GM21526 (cell line): ENCODE results near the gene CDH26.

Experiments
- ATAC-seq: cut with Tn5 transposase; IDR thresholded peaks from one replicate; pipeline ENCODE4 v1.9.1; 2021; ENCODE audit warnings: moderate library complexity; ENCODE audit not compliant: unreplicated experiment, low FRiP score

Gene CDH26

DNA sequence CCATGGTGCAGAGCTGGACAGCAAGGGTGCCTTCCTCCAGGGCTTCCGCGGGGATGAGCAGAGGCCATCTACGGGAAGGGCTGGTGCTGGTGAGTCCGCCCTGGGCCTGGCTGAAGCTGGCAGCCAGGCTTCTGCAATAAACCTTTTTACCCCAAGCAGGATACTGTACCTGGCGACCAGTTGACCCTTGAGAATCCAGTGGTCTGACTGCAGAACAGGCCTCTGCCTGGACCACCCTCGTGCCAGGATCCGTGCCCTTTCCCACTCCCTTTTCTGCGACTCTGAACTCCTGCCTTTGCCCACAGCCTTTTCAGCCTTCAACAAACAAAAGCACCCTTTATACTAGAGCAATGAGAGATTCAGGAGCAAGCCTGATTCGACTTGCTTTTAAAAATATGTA is 18.9 kb downstream of the CDH26 start:
- ATAC-seq, result no peak

DNA sequence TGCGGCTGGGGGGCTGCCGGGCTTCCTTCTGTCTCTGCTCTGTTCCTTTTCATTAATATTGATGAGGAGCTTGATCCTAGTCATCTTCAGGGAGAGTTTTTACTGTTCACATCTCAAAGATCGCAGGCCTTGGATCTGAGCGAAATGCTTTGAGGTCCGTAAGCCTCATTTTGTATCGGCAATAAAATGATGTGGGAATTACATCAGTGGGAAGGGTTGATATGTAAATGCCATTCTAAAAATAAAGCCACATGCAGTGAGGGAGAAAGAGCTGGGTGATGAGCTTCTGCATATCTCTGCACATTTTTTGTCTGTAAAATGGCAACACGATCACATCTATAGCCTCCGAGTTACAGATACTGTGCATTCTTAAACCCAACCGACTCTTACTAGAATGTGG is 24.9 kb downstream of the CDH26 start:
- no peak for ATAC-seq

DNA sequence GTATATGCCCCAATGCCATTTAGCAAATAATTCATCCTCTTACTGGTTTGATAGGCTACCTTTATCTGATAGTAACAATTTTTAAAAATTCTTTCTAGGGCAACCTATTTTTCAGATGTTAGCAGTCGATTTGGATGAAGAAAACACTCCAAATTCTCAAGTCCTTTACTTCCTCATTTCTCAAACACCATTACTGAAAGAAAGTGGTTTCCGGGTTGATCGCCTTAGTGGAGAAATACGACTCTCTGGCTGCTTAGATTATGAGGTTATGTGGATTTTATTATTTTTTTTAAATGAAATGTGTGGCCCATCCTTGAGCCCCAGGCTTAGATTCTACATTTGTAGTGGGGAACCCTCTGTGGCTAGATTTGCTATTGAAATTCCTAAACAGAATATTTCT is 26.3 kb downstream of the CDH26 start:
- no peak for ATAC-seq

DNA sequence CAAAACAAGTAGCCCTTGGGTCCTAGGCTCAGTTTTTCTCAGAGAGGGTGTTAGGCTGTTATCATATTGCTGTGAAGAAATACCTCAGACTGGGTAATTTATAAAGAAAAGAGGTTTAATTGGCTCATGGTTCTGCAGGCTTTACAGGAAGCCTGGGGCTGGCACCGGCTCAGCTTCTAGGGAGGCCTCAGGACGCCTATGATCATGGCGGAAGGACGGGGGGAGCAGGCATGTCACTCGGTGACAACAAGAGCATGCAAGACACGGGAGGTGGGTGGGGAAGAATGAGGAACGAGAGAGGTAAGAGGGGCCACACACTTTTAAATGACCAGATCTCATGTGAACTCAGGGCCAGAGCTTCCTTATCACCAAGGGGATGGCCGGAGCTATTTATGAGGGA is 26.9 kb downstream of the CDH26 start:
- no peak for ATAC-seq

DNA sequence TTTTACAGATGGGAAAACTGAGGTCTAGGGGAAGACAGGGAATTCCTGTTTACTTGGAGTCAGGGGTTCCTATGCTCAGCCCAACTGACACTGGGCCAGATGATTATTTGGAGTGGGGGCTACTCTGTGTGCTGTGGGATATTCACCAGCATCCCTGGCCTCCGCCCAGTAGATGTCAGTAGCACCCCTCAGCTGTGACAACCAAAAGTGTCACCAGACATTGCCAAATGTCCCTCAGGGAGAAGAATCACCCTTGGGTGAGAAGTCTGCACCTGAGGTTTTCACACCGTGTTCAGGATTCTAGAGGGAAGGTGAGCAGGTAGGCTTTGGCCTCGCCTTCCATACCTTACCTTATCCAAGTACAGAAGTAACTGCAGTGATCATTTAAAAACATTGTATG is 27.6 kb downstream of the CDH26 start:
- ATAC-seq, result no peak

DNA sequence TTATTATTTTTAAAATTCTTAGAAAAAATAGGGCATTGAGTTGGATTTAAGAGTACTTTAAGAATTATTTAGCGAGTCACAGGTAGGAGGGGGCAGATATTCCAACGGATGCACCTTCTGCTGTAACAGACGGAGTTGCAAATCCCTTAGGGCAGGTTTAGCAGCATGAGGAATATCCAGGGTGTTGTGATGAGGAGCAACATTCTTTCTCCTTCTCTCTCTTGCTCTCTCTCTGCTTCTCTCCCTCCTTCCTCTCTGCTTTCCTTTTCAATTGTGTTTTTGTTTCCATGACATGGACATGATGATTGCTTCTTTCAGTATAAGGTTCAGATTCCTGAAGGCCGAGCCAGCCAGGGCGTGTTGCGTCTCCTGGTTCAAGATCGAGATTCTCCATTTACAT is 28.9 kb downstream of the CDH26 start:
- no peak for ATAC-seq

DNA sequence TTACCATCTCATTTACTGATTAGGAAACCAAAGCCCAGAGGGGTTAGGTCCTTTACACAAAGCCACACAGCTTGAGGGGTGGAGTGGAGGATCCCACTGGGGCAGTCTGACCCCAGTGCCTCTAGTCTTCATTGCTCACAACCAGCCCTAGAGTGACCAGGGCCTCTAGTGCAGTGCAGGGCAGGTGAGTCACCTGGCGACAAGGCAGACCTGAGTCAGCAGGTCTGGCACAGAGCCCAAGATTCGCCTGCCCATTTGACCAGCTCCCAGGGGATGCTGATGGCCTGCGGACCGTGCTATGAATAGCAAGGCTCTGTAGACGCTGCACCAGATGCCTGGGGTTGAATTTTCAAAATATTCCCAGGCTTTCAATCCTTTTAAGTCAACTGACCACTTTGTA is 29.9 kb downstream of the CDH26 start:
- no peak for ATAC-seq

DNA sequence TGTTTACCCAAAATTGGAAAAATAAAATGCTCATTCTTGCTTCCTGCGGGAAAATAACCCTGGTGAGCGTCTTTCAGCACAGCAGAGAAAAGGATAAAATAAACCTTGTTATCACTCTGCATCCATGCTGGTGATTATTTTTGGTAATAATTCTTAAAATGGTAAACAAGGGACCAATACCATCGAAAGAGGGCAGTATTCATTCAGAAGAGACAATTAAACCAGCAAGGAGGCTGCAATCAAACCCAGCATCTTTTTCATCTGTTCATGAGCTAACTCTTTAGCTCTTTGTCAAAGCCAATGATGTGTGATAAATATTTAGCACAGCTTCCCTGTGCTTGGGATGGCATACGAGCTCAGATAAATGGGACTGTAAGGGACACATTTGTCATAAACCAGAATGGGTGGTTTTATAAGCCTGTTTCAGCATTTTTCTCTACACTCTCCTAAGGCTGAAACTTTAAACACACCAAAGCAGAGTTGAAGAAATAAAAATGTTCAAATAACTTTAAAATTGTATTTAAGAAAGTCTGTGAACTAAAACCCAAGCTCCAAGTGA is 34.4 kb downstream of the CDH26 start:
- no peak for ATAC-seq

DNA sequence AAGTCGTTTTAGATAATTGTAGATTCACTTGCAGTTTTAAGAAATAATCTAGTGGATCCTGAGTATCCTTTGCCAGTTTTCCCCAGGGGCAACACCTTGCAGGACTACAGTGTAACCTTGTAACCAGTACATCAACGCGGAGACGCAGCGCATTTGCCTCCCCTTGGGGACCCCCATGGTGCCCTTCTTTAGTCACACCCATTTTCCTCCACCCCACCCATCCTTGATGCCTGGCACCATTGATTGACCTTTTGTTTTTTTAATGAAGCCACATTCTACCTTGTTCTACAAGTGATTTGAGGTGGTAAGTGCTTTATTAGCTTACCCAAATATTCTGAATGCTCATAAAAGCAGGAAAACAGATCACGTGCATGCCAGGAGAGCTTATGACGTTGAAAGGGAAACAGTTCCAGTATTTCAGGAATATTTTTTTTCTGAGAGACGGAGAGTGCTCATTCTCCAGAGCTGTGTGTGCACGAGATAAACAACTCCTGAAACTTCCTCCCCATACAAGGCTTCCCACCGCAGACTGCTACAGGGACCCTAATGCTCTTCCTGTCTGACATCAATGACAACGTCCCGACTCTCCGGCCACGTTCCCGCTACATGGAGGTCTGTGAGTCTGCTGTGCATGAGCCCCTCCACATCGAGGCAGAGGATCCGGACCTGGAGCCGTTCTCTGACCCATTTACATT is 35.7 kb downstream of the CDH26 start:
- ATAC-seq, result no peak

DNA sequence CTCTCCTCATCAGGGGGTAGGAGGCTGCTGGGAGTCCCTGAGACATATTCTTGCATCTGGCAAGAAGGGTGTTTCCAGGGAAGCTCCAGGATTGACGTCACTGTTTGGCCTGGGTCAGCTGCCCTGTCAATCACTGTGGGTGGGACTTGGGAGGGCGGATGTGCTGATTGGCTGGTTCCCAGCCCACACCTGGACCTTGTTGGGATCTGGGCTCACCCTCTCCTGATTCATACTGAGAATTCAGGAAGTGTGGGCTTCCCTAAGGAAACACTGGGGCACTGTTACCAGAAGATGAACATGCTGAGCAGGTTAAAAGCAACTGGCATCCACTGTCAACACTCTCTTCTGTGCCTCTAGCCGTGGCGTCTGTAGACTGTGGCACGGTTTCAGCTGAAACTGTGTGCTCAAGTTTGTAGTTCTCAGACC is 36.5 kb downstream of the CDH26 start:
- no peak for ATAC-seq

DNA sequence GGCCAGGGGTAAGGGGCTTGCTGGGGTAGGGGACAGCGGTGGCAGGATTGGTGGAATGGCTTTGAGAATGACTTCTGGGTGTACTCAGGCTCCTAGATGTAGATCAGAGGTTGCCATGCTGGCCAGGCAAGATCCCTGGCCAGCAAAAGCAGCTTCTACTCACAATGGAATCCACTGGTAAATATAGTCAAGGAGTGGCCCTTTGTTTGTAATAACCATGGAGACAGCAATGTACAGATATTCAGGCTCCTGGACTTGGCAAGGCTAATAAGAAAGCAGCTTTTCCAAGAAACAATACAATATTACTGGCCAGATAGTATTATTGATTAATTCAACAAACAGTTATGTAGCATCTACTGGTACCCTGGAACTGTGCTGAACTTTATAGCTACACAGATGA is 37.9 kb downstream of the CDH26 start:
- no peak for ATAC-seq

DNA sequence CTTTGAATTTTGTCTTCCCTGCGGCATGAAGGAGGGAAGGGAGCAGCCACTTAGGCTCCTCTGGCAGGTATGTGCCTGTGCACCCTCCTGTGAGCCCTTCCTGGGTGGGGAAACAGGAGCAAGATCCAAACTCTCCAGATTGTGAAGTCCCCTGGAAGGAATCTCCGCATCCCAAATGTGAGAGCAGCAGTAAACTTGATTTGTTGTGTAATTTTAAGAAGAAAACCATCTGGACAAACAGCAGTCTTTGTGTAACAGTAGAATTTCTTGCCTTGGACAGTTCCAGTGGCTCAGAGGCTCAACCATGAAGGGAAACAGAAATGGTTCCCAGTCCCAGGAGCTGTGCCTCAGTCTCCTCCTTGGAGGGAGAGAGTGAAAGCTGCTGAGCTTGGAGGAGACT is 39.7 kb downstream of the CDH26 start:
- no peak for ATAC-seq

DNA sequence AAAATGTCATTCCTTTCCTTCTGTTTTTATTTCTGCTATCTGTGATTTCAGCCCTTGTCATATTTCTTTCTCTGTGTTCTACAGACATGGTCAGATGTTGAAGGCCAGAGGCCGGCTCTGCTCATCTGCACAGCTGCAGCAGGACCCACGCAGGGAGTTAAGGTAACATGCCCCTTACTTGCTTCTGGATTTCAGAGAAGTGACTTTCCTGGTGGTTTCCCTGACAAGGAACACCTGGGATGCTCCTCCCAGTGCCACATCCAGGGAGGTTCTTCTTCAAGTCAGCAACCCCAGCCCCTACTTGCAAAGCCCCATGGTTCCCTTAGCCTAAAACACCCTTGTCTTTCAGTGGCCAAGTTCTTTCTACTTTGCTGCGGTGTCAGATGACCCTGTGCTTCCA is 41.3 kb downstream of the CDH26 start:
- ATAC-seq, result no peak

DNA sequence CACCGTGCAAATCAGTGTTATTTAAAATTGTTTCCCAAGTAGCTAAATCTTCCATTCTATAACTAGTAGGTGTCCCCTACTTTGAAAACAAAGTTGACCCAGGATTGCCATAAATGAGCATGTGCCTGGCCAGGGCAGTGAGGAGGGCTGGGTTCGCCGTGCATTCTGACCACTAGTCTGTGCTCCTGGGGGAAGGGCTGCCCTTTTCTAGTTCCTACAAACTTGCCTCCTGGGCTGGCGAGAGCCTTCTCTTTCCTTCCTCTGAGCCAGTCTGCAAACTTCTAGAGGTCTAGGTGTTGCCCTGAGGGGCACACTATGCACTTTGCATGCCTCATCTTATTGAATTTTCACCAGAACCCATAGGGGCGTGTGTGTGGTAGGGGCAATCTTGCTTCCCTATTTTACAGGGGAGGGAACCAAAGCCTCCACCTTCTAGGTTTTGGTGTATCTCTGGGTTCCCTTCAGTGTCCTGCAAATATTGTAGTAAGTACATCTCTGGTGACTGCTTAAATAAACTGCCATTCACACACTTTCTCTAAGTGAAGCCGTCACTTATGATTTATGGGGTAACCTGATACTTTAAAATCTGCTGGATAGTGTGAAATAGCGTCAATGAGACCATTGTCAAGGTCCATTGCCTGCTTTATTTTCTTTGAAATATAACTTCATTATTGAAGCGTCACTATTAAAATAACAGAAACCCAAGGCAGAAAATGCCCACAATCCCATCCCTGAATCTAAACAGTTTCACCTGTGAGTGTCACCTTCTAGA is 42.2 kb downstream of the CDH26 start:
- no peak for ATAC-seq

DNA sequence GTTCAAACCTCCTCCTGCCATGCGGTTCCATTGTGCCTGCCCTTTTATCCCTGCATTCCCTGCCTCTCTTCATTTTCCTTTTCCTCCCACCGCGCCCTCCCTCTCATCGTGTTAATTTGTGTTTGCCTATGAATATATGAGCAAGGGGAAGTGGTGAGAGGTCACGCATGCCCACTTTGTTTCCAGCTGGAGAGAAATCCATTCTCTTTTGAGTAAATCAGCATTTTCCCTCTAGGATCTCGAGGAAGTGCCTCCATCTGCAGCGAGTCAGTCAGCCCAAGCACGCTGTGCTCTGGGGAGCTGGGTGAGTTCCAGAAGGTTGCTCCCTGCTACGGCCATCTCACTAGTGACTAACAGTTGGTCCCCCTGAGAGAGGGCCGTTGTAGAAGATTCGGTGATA is 42.9 kb downstream of the CDH26 start:
- ATAC-seq, result no peak

DNA sequence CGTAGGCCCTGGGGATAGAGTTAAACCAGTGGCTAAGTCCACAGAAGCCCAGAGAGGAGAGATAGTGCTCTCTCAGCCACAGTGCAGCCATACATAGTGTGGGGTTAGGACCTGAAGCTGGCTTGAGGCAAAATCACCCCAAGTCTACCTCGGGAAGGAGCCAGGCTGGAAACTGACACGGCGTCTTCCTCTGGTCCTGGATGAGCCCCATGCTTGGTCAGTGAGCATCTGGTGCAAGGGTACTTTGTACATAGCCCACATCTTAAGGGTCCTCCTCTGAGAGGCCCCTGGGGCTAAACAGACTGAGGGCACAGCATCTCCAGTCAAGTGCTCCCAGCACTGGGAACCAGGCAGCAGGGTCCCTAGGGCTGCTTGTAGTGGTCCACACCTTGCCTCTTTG is 45.6 kb downstream of the CDH26 start:
- no peak for ATAC-seq

DNA sequence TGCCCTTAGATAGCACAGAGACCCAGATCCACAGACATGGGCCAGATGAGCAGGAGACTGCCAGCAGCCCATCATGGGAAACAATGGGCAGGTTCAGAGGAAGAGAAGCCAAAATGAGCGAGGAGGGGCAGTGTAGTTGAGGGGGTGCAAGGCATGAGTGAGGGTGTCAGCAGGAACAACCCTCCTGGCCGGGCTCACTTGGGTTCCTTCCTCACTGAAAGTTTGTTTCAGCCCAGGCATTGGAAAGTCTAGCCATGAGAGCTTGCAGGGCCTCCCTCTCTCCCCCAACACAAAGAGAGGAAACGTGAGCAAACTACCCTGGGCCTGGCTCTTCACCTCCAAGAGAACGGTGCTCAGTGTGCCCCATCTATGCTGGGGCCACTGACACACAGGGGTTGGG is 48.0 kb downstream of the CDH26 start:
- ATAC-seq, result no peak

DNA sequence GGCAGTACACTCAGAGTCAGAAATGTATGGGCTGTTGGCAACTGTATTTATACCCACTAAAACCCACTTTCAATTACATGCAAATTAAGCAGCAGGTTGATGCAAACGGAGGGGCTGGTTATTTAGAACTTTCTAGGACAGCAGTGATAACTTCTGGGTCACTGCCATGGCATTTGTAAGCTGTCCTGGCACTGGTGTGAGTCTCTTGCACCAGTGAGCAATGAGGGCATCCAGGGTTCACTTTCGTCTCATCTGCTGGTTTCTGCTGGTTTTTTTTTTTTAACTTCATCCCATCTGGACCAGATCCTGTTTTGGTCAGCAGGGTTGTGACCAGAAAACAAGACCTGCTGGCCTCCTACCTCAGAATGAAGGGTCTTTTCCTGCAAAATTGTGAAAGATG is 49.2 kb downstream of the CDH26 start:
- no peak for ATAC-seq

DNA sequence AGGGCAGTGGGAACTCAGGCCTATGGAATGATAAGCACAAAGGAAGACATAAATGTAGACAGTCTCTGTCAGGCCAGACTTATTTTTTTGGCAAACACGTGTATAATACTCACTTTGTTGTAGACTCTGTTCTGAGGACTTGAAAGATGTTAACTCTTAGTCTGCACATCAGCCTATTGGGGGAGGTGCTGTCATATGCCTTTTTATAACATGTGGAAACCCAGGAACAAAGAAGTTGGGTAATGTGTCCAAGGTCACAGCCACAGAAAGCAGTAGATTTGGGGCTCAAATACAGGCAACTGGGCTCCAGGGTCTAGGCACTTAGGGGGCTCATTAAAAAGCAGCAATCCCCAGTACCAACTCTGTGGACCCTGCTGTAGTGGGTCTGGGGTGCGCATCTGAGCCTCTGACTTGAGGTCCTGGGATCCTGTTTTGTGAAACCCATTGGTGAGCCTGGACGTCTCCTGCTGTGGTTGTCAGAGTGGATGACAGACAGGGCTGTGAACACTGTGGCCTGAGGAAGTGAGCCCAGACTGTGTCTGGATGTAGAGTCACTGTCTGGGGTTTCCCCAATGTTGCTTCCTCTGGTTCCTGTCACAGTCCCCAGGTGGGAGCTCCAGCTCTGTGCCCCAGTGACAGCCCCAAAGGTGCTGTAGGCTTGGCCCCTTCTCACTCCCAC is 50.0 kb downstream of the CDH26 start:
- ATAC-seq, result no peak

DNA sequence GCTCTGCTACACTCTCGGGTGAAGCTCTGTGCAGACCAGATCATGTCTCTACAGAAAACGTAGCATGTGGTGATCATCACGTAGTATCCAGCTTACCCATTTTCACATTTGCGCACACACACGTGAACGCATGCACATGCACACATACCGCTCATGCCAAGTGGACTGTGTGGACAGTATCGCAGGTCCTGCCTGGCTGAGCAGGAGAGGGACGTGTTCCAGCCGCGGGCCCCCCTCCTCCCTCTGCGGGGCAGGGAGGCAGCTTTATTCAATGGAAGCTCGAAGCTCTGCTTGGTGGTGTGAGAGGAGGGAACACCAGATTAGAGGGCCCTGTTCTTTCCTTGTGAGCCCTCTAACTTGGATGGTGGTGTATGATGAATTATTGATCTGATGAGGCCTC is 51.1 kb downstream of the CDH26 start:
- no peak for ATAC-seq

DNA sequence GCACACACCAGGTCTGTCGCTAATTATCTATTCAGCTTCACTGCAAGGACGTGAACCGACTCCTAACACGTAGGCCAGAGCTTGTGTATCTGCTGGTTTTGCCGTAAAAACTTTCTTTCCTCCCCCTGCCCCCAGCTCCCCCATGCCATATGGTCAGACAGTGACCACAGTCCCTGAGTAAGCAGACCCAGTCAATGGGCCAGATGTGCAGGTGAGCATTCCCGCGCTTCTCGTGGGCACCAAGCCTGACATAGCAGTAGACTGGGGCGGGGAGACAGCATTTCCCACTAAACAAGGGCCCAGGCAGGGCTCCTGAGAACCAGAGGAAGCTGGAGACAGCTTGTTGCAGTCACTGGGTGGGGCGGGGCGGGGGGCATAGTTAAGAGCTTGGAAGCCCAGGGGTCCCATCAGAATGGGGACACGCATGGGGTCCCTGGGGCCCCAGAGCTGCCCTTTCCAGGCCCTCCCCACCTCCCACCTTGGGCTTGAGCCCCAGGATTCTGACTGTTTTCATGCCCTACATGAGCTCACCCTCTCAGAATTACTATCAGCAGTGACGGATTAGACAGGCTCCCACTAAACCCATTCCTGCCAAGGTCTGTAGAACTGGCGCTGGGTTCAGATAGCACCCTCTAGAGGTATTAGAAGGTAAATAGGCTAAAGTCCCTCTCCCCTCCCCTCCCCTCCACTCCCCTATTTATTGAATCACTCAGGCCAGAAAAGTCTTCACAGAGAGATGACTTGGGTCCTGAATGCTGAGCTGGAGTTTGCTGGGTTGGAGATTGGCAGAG is 51.8 kb downstream of the CDH26 start:
- no peak for ATAC-seq
